GM12878 (cell line): ENCODE results near the gene FBXW9. TPM values are rescaled to one million over a fixed set of nuclear protein-coding genes. Genes with fewer than 3 reads are reported as not detected.

ENCODE experiments used
- ATAC-seq: fragments of 200-7000 bp; cut with Tn5 transposase; 3 replicates; pipeline ENCODE4 v1.9.1; 2020; ENCODE audit warnings: mild to moderate bottlenecking, moderate library complexity
- BruUV-seq: library from RNA; stranded (reverse); fragments of 400-500 nt; replicated peaks from 2 replicates; lab custom pipeline; 2021; lab: Mats Ljungman, UMichigan
- CTCF ChIA-PET: fragments of 300-600 bp; sonication (Branson Sonifier 250); formaldehyde crosslinking; extraction: SDS; loops from one replicate; lab custom pipeline; 2021; ENCODE audit warnings: inconsistent platforms; lab: Yijun Ruan, JAX
- POLR2A ChIA-PET: fragments of 350-600 bp; formaldehyde crosslinking; extraction: SDS; loops from one replicate; lab custom pipeline; 2021; ENCODE audit warnings: inconsistent platforms; lab: Charles Lee
- RAD21 ChIA-PET: fragments of 300-600 bp; sonication (Branson Sonifier 250); formaldehyde crosslinking; loops from one replicate; lab custom pipeline; 2023; ENCODE audit warnings: antibody characterized with exemption; ENCODE audit not compliant: unreplicated experiment; lab: Charles Lee
- SMC1A ChIA-PET: fragments of 300-600 bp; sonication (Branson Sonifier 250); formaldehyde crosslinking; loops from one replicate; lab custom pipeline; 2023; ENCODE audit not compliant: unreplicated experiment, uncharacterized antibody; lab: Charles Lee
- DNase-seq: peaks from one replicate; pipeline ENCODE4 v3.0.0-alpha.2; 2011; ENCODE audit warnings: low read depth, low spot score
- FAIRE-seq: peaks from 3 replicates; lab custom pipeline; 2011; peaks lifted over from hg19 to GRCh38; lab: Jason Lieb, UNC
- H2AFZ ChIP-seq: 2 replicates; pipeline ENCODE4 v1.6.0; 2011; ENCODE audit warnings: low read depth, low read length, control low read depth; ENCODE audit not compliant: control insufficient read depth
- H3K27ac ChIP-seq: 2 replicates; pipeline ENCODE4 v1.5.1; 2011; ENCODE audit warnings: control low read depth; ENCODE audit not compliant: control insufficient read depth, insufficient read depth
- H3K27me3 ChIP-seq, 2 experiments: replicated peaks in 1 of 2; 2 replicates each; pipeline versions ENCODE4 v1.6.0 to v1.6.1; 2011; ENCODE audit warnings: low read length in 1 of 2; ENCODE audit not compliant: control insufficient read depth in 2 of 2, insufficient read depth in 2 of 2
- H3K36me3 ChIP-seq, 2 experiments: 2 replicates each; pipeline ENCODE4 v1.5.1; 2011; ENCODE audit warnings: low read length in 1 of 2; ENCODE audit not compliant: control insufficient read depth in 2 of 2, insufficient read depth in 2 of 2
- H3K4me1 ChIP-seq: 2 replicates; pipeline ENCODE4 v1.6.1; 2011; ENCODE audit warnings: mild to moderate bottlenecking, low read length, moderate library complexity, mixed read lengths; ENCODE audit not compliant: control insufficient read depth, insufficient read depth
- H3K4me2 ChIP-seq: 2 replicates; pipeline ENCODE4 v1.6.0; 2011; ENCODE audit warnings: control low read depth; ENCODE audit not compliant: control insufficient read depth, insufficient read depth
- H3K4me3 ChIP-seq: fragments of 200-600 bp; sonication (generic); 2 replicates; pipeline ENCODE4 v1.5.1; 2016
- H3K79me2 ChIP-seq: 2 replicates; pipeline ENCODE4 v1.6.0; 2011; ENCODE audit warnings: low read length; ENCODE audit not compliant: control insufficient read depth, insufficient read depth
- H3K9ac ChIP-seq: 2 replicates; pipeline ENCODE4 v1.8.0; 2011; ENCODE audit warnings: low read length, control low read depth, mixed read lengths; ENCODE audit not compliant: control insufficient read depth, insufficient read depth
- H3K9me3 ChIP-seq: replicated peaks from 3 replicates; pipeline ENCODE4 v1.5.1; 2011; ENCODE audit warnings: mild to moderate bottlenecking, low read length; ENCODE audit not compliant: control insufficient read depth, insufficient read depth
- H4K20me1 ChIP-seq: 2 replicates; pipeline ENCODE4 v1.6.0; 2011; ENCODE audit not compliant: control insufficient read depth, insufficient read depth
- BHLHE40 ChIP-seq, 2 experiments: fragments of 450-650 bp in 1 of 2; IDR thresholded peaks; 2 replicates each; pipeline ENCODE4 v1.6.1; 2011 to 2017; ENCODE audit warnings: low read depth in 2 of 2, borderline replicate concordance in 1 of 2, improper control_type of control experiment in 1 of 2, low read length in 1 of 2, mild to moderate bottlenecking in 1 of 2
- E2F4 ChIP-seq: IDR thresholded peaks from 2 replicates; pipeline ENCODE4 v1.6.1; 2012; ENCODE audit warnings: low read depth, low read length, improper control_type of control experiment
- EED ChIP-seq: sonication (generic); IDR thresholded peaks from 2 replicates; pipeline ENCODE4 v1.6.1; 2016; ENCODE audit warnings: antibody characterized with exemption, low read depth
- HDAC6 ChIP-seq: fragments of 200-600 bp; sonication (generic); IDR thresholded peaks from one replicate; pipeline ENCODE4 v1.8.0; 2017; ENCODE audit warnings: antibody characterized with exemption; ENCODE audit not compliant: unreplicated experiment
- KDM1A ChIP-seq: fragments of 200-600 bp; sonication (generic); IDR thresholded peaks from 2 replicates; pipeline ENCODE4 v1.6.1; 2016; ENCODE audit warnings: borderline replicate concordance
- NFXL1 ChIP-seq: fragments of 450-650 bp; IDR thresholded peaks from 2 replicates; pipeline ENCODE4 v1.6.1; 2017; ENCODE audit warnings: antibody characterized with exemption, mild to moderate bottlenecking, borderline replicate concordance
- SMAD5 ChIP-seq: IDR thresholded peaks from 2 replicates; pipeline ENCODE4 v1.6.1; 2016; ENCODE audit warnings: antibody characterized with exemption, low read depth
- TCF12 ChIP-seq: IDR thresholded peaks from 2 replicates; pipeline ENCODE4 v1.6.1; 2011; ENCODE audit warnings: low read depth, mild to moderate bottlenecking, low read length
- TCF7 ChIP-seq: IDR thresholded peaks from 2 replicates; pipeline ENCODE4 v1.6.1; 2014; ENCODE audit warnings: antibody characterized with exemption, borderline replicate concordance
- ZNF24 ChIP-seq: fragments of 450-650 bp; IDR thresholded peaks from 2 replicates; pipeline ENCODE4 v1.6.1; 2017; ENCODE audit warnings: antibody characterized with exemption, mild to moderate bottlenecking
- WGBS: methylation state at CpG from one replicate; pipeline ENCODE4 v1.1.6; 2016; ENCODE audit warnings: low lambda C conversion rate; ENCODE audit not compliant: insufficient replicate concordance, insufficient coverage; ENCODE audit errors: missing lambda C conversion rate; 5-methylcytosine and 5-hydroxymethylcytosine counted together
- in situ Hi-C: fragments of 300-500 bp; cut with MboI; formaldehyde crosslinking; loops from 9 replicates; pipeline ENCODE4 v1.14.3; 2018; ENCODE audit warnings: mixed read lengths
- intact Hi-C: fragments of 100-400 bp; cut with micrococcal nuclease; formaldehyde crosslinking; loops from one replicate; pipeline ENCODE4 v1.14.2; 2022; ENCODE audit not compliant: unreplicated experiment
- polyA plus RNA-seq, 11 experiments: library from polyadenylated mRNA; depleted of rRNA in 4 of 11; unstranded in 6 of 11; stranded (reverse) in 5 of 11; fragments of >200 nt; fragmentation: Nextera tagmentation in 4 of 11; fragmentation: Illumina TruSeq in 1 of 11; extraction: Ambion mirVana in 4 of 11; extraction: Trizol in 1 of 11; gene quantifications; 1 replicate in 1 of 11; 2 replicates in 10 of 11; pipeline versions ENCODE4 v1.2.1 to v1.2.3, GENCODE V29; 2011 to 2016; ENCODE audit warnings: inconsistent platforms in 2 of 11, missing spikeins in 2 of 11, low read depth in 1 of 11
- total RNA-seq, 4 experiments: library from RNA; depleted of rRNA in 3 of 4; stranded (reverse); fragments of >200 nt in 3 of 4; fragmentation: Illumina TruSeq in 1 of 4; extraction: Trizol in 1 of 4; gene quantifications; 2 replicates each; pipeline versions ENCODE4 v1.2.1 to v1.2.3, GENCODE V29; 2013 to 2021
- TF ChIP-seq, protein P1 (sequence below): IDR thresholded peaks from 2 replicates; pipeline ENCODE4 v1.6.1; 2012; ENCODE audit warnings: low read depth, low read length, improper control_type of control experiment
- TF ChIP-seq, protein P2 (sequence below): IDR thresholded peaks from 2 replicates; pipeline ENCODE4 v1.6.1; 2011; ENCODE audit warnings: low read depth, mild to moderate bottlenecking, low read length, moderate library complexity, borderline replicate concordance; ENCODE audit errors: extremely low read depth
- TF ChIP-seq, protein P3 (sequence below): fragments of 450-650 bp; IDR thresholded peaks from 2 replicates; pipeline ENCODE4 v1.6.1; 2017; ENCODE audit warnings: mild to moderate bottlenecking, moderate library complexity

The FBXW9 gene
- total and polyA plus RNA-seq, 10 of the 15 experiments (the other 5 are each of a cell fraction or from before 2014, with no cell fraction given) = 0.21 to 14.8 (median 7.3) TPM

GRCh38 chr19:12641456-12641855 lies 55.0 kb downstream of the FBXW9 start:
- ChIA-PET POLR2A (no interaction called here), RAD21 (no interaction called here), SMC1A (no interaction called here), CTCF (interaction anchor here (0.5 to 2.3 kb wide), 2 partner anchors 30 to 67 kb away, joined by 3 to 15 read pairs; no protein-coding TSS in a partner anchor)
- Histone ChIP-seq H3K4me1 (0 out of 2 replicates have a peak, but pooled peaks cover 5% of the 10 kb centered on the region), H3K9ac (no peak overlapping the region), H3K4me2 (no peak overlapping the region), H2AFZ (no peak overlapping the region), H3K27ac (no peak overlapping the region), H3K9me3 (no peaks in the 10 kb centered on the region), H3K27me3 (no peaks in the 10 kb centered on the region), H3K79me2 (no peaks in the 10 kb centered on the region), H3K36me3 (peaks cover 0 to 4% of the 10 kb centered on the region in 2 experiments; a peak in 1 of 4 replicates), H3K4me3 (no peak overlapping the region), H4K20me1 (no peaks in the 10 kb centered on the region)
- FAIRE-seq (no peak), ATAC-seq (no peak), DNase-seq (no peak)
- intact Hi-C loops (no loop called here), in situ Hi-C loops (no loop called here)
- 88% methylated on average over 13 of the region's 13 CpGs for WGBS
- no TSS peak for BruUV-seq
- TF ChIP-seq E2F4 = no peak
- no peak for TF ChIP-seq BHLHE40 (IDR thresholded peaks at IDR 0.05; ENCODE audit: borderline replicate concordance in 1 of 2, low read depth in 2 of 2, low read length in 1 of 2)
- no peak for TF ChIP-seq KDM1A
- TF ChIP-seq SMAD5 = no peak
- no peak for TF ChIP-seq ZNF24
- TF ChIP-seq TCF12 = no peak
- TF ChIP-seq EED = no peak
- TF ChIP-seq NFXL1 = no peak
- no peak for TF ChIP-seq HDAC6
- TF ChIP-seq, protein P1, sequence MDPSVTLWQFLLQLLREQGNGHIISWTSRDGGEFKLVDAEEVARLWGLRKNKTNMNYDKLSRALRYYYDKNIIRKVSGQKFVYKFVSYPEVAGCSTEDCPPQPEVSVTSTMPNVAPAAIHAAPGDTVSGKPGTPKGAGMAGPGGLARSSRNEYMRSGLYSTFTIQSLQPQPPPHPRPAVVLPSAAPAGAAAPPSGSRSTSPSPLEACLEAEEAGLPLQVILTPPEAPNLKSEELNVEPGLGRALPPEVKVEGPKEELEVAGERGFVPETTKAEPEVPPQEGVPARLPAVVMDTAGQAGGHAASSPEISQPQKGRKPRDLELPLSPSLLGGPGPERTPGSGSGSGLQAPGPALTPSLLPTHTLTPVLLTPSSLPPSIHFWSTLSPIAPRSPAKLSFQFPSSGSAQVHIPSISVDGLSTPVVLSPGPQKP = no peak
- TF ChIP-seq, protein P2, sequence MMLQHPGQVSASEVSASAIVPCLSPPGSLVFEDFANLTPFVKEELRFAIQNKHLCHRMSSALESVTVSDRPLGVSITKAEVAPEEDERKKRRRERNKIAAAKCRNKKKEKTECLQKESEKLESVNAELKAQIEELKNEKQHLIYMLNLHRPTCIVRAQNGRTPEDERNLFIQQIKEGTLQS = no peak
- TF ChIP-seq TCF7 = no peak
- TF ChIP-seq, protein P3, sequence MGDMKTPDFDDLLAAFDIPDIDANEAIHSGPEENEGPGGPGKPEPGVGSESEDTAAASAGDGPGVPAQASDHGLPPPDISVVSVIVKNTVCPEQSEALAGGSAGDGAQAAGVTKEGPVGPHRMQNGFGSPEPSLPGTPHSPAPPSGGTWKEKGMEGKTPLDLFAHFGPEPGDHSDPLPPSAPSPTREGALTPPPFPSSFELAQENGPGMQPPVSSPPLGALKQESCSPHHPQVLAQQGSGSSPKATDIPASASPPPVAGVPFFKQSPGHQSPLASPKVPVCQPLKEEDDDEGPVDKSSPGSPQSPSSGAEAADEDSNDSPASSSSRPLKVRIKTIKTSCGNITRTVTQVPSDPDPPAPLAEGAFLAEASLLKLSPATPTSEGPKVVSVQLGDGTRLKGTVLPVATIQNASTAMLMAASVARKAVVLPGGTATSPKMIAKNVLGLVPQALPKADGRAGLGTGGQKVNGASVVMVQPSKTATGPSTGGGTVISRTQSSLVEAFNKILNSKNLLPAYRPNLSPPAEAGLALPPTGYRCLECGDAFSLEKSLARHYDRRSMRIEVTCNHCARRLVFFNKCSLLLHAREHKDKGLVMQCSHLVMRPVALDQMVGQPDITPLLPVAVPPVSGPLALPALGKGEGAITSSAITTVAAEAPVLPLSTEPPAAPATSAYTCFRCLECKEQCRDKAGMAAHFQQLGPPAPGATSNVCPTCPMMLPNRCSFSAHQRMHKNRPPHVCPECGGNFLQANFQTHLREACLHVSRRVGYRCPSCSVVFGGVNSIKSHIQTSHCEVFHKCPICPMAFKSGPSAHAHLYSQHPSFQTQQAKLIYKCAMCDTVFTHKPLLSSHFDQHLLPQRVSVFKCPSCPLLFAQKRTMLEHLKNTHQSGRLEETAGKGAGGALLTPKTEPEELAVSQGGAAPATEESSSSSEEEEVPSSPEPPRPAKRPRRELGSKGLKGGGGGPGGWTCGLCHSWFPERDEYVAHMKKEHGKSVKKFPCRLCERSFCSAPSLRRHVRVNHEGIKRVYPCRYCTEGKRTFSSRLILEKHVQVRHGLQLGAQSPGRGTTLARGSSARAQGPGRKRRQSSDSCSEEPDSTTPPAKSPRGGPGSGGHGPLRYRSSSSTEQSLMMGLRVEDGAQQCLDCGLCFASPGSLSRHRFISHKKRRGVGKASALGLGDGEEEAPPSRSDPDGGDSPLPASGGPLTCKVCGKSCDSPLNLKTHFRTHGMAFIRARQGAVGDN = no peak
